BE2C (cell line): Measurements from ENCODE around the gene ZNF581.

ENCODE experiments used
- DNase-seq: peaks from one replicate; pipeline ENCODE4 v3.0.0-alpha.2; 2020
- H3K27me3 ChIP-seq: fragments of 250-450 bp; sonication (Bioruptor Pico); 2 replicates; pipeline ENCODE4 v1.5.1; 2020; ENCODE audit warnings: mild to moderate bottlenecking
- H3K36me3 ChIP-seq: fragments of 250-450 bp; sonication (Bioruptor Pico); 2 replicates; pipeline ENCODE4 v1.5.1; 2020; ENCODE audit warnings: mild to moderate bottlenecking
- H3K4me1 ChIP-seq: fragments of 250-450 bp; sonication (Bioruptor Pico); 2 replicates; pipeline ENCODE4 v1.5.1; 2020
- H3K4me3 ChIP-seq: 2 replicates; pipeline ENCODE4 v1.5.1; 2011; ENCODE audit warnings: low read depth, low read length
- H3K9me3 ChIP-seq: fragments of 250-450 bp; sonication (Bioruptor Pico); 2 replicates; pipeline ENCODE4 v1.5.1; 2020
- TF ChIP-seq, protein P1 (sequence below): IDR thresholded peaks from 2 replicates; pipeline ENCODE4 v1.5.1; 2012; ENCODE audit warnings: mild to moderate bottlenecking, low read depth, low read length

The ZNF581 gene

DNA sequence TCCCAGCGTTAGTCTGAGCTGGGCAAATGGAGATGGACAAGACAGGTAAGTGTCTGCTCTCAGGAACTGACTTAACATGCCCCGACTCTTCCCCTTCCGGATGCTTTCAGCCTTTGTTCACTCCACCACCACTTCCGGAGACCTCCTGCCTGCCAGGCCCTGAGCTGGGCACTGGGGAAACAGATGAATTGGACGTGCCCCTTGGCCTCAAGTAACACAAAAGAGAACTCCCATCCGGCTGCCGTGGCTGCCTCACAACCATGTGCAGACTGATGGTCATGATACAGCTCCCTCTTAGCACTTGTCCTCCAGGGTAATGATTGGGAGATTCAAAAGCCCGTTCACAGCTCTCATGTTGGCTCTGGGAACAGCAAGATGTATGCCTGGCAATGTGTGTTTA, 26.0 kb upstream of the ZNF581 start:
- Histone ChIP-seq H3K36me3 (peaks cover 19% of the 10 kb centered on the region), H3K27me3 (no peaks in the 10 kb centered on the region), H3K9me3 (no peaks in the 10 kb centered on the region), H3K4me3 (no peak overlapping the region), H3K4me1 (no peaks in the 10 kb centered on the region)
- TF ChIP-seq, protein P1, sequence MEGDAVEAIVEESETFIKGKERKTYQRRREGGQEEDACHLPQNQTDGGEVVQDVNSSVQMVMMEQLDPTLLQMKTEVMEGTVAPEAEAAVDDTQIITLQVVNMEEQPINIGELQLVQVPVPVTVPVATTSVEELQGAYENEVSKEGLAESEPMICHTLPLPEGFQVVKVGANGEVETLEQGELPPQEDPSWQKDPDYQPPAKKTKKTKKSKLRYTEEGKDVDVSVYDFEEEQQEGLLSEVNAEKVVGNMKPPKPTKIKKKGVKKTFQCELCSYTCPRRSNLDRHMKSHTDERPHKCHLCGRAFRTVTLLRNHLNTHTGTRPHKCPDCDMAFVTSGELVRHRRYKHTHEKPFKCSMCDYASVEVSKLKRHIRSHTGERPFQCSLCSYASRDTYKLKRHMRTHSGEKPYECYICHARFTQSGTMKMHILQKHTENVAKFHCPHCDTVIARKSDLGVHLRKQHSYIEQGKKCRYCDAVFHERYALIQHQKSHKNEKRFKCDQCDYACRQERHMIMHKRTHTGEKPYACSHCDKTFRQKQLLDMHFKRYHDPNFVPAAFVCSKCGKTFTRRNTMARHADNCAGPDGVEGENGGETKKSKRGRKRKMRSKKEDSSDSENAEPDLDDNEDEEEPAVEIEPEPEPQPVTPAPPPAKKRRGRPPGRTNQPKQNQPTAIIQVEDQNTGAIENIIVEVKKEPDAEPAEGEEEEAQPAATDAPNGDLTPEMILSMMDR: no peak
- no peak for DNase-seq

DNA sequence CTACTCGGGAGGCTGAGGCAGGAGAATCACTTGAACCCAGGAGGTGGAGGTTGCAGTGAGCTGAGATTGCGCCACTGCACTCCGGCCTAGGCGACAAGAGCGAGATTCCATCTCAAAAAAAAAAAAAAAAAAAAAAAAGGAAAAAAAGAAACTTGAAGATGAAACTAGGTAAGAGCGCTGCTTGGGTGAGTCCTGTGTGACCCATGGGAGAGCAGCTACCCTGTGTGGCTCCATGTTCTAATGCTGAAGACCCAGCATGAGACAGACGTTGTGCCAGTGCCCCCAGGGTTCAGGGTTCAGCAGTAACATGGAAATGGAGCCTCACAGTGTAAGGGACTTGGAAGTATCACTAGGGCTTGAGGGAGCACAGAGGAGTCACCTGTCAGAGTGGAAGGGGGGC, 25.0 kb upstream of the ZNF581 start:
- H3K9me3 ChIP-seq: no peaks in the 10 kb centered on the region
- H3K36me3 ChIP-seq: peaks cover 19% of the 10 kb centered on the region
- DNase-seq: no peak
- H3K27me3 ChIP-seq: no peaks in the 10 kb centered on the region
- TF ChIP-seq, protein P1: no peak
- no peaks in the 10 kb centered on the region for H3K4me1 ChIP-seq
- H3K4me3 ChIP-seq: no peak overlapping the region

DNA sequence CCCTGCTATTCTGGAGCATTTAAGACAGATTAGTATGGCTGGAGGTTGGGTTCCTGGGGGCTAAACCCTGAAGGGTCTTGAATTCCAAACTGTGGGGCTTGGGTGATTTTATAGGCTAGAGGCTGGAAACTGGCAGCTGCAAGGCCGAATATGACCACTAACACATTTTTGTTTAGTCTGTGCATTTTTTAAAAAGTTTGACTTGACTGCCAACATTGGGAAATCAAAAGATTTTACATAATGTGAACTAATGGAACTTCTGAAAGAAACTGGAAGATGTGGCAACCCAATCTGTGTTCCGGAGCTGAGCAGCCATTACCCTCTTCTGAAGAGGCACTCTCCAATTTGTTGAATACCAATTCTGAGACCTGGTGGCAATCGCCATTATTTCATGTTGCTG, 24.2 kb upstream of the ZNF581 start:
- H3K4me1 ChIP-seq: no peaks in the 10 kb centered on the region
- H3K27me3 ChIP-seq: no peaks in the 10 kb centered on the region
- no peak overlapping the region for H3K4me3 ChIP-seq
- TF ChIP-seq, protein P1: no peak
- peaks cover 19% of the 10 kb centered on the region for H3K36me3 ChIP-seq
- H3K9me3 ChIP-seq: no peaks in the 10 kb centered on the region
- no peak for DNase-seq

GRCh38 chr19:55620410-55621204, 22.8 kb upstream of the ZNF581 start:
- peaks cover 14% of the 10 kb centered on the region for H3K36me3 ChIP-seq
- H3K4me3 ChIP-seq: no peak overlapping the region
- TF ChIP-seq, protein P1: no peak

DNA sequence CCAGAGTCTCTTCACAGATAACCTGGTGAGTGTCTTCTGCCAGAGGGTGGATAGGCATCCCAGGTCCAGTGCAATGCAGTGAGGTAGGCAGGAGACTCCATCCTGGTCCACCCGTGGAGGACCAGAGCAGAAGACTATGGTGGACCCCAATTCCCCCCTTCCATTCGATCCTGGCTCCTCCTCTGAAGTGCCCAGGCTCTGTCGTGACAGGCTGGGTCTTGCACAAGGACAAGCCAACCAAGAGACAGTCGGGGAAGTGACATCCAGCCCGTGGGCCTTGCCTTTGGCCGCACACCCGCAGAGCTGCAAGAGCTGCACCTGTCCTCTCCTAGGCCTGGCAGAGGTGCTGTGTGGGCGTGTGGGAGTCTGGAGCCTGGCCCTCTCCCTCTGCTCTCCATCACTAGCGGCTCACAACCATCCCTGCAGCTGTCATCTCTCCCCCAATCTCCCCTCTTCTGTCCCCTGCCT, 22.2 kb upstream of the ZNF581 start:
- Histone ChIP-seq H3K9me3 (no peaks in the 10 kb centered on the region), H3K36me3 (peaks cover 9% of the 10 kb centered on the region), H3K4me1 (no peaks in the 10 kb centered on the region), H3K27me3 (no peaks in the 10 kb centered on the region), H3K4me3 (no peak overlapping the region)
- no peak for DNase-seq
- TF ChIP-seq, protein P1: no peak

More at GRCh38 chr19:55620410-55621204, 22.8 kb upstream of the ZNF581 start:
- DNase-seq: no peak
- H3K4me1 ChIP-seq: no peaks in the 10 kb centered on the region
- no peaks in the 10 kb centered on the region for H3K27me3 ChIP-seq
- no peaks in the 10 kb centered on the region for H3K9me3 ChIP-seq

GRCh38 chr19:55621673-55622231, 21.7 kb upstream of the ZNF581 start:
- no peak for DNase-seq
- H3K4me3 ChIP-seq: no peak overlapping the region
- peaks cover 4% of the 10 kb centered on the region; the same call in 1 of the 2 replicates for H3K36me3 ChIP-seq
- H3K9me3 ChIP-seq: no peaks in the 10 kb centered on the region
- no peaks in the 10 kb centered on the region for H3K27me3 ChIP-seq
- no peaks in the 10 kb centered on the region for H3K4me1 ChIP-seq
- TF ChIP-seq, protein P1: no peak
